COR-L47 (cell line): ENCODE data around the gene ABCC8.

Experiments
- DNase-seq: peaks from one replicate; lab custom pipeline; 2025; lab: John Stamatoyannopoulos, UW

ABCC8 gene

DNA sequence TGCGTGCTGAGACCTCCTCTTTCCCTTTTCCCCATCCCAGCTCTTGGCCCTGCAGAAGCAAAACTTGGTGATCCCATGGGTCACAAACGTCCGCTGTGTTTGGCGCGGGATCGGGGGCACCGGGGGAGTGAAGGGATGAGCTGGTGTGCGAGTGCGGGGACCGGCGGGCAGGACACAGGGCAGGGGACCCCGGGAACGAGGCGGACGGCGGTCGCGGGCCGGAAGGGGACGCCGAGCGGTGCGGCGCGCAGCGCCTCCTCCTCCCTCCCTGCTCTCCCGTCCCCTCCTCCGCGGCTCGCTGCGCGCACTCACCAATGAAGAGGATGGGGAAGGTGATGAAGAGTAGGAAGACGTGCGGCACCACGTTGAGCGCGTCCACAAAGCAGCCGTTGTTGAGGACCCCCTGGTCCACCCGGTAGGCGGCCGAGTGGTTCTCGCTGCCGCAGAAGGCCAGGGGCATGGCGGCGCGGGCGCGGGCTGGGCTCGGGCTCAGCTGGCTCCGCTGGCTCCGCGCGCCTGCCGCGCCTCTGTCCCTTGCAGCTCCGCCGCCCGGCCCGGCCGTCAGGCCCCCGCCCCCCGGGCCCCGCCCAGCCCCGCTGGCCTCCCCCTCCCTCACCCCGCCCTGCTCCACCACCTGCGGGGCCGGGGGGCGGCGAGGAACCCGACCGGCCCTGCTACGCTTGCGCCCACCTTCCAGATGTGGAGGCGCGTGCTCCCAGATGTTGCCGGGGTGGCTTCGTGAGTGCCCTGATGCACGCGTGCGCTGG lies at the start of gene ABCC8:
ABCC8 (minus strand) TSS at position 529 of the 767 bp plus-strand sequence; CDS start at position 460, 69 bp downstream.
- DNase-seq, result peak; percentile 25

- DNase-seq, result no peak
Observed at GRCh38 chr11:17526326-17526725, 49.7 kb upstream of the ABCC8 start.

DNA sequence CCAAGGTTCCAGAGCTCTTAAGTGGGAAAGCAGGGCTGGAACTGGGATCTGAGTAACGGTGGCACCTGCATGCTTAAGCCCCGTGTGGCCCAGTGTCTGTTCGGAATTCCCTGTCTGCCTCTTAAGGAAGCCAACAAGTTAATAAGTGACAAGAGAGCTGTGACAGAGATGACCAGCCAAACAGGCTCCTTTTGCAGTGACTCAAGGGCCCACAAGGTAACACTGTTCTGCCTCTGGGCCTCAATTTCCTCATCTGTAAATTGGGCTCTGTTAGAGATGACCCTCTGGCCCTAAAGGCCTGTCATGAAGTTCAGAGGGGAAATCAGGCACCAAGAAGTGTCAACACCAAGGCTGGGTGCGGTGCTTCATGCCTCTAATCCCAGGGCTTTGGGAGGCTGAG lies 48.9 kb upstream of the ABCC8 start:
- DNase-seq, result no peak

DNA sequence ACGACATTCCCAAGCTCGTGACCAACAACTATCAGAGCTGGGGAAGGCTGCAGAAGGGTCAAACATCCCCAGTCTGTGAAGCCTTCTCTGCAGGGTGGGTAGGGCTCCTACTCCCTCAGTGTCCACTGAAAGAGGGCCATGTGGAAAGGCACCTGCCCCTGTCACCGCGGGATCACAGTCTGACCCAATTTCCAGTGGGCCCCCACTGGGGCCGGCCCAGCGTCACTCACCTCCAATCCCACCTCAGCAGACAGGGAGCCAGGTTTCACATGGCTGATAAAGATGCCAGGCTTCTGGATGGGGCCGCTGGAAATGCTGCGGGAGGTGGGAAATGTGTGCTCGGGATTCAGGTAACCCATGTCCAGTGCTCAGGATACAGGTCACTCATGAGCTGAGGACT lies 47.6 kb upstream of the ABCC8 start:
- no peak for DNase-seq

GRCh38 chr11:17522655-17523054 lies 46.0 kb upstream of the ABCC8 start:
- DNase-seq, result no peak

DNA sequence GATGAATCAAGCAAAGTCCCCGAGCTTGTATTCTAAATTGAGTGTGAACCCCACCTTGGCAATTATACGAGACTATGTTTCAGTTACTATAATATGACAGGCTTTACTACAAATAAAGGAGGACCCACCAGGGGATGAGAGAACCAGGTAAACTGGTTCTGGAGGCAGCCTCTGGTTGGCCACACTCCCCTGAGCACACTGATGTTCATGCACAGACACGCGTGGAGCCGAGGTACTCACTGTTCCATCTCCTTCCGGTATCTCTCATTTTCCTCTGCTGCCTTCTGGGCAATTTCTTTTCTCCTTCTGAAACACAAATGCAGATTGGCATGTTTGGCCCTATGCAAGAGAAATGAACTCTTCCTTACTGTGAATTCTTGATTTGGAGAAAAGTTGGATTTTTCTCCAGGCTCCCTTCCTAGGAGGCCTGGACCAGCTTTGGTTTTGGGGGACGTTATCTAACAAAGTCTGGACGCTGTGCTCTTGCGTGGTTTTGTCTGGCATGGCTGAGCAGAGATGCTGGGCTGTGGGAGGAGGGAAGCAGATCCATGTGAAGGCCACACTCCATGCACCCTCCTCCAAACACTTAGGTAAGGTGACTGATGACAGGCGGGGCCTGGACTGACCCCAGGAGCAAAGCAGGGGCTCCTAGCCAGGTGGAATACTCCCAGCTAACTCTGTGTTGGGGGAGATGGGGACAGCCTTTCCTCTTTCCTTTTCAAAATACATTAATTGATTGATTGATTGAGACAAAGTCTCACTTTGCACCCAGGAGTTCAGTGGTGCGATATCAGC lies 44.7 kb upstream of the ABCC8 start:
- DNase-seq, result no peak

GRCh38 chr11:17519061-17519885 lies 42.6 kb upstream of the ABCC8 start:
- DNase-seq, result peak; percentile 30

GRCh38 chr11:17518366-17518765 lies 41.7 kb upstream of the ABCC8 start:
- no peak for DNase-seq

DNA sequence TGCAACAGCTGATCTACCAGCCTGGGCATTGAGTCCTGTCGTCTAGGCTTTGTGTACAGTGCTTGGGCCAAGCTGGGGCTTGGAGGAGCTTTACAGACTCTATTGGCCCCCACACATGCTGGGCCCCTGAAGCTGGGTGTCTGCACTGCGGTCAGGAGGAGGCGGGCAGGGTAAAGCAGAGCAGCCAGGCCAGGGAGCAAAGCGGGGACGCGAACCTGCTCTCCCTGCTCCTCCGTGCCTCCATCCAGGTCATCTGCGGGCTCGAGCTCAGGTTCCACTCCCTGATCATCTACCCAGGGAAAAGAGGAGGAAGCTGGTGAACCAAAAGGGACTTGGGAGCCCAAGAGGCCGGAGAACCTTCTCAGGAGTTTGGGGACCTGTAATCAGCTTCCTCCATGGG lies 40.5 kb upstream of the ABCC8 start:
- DNase-seq, result no peak

DNA sequence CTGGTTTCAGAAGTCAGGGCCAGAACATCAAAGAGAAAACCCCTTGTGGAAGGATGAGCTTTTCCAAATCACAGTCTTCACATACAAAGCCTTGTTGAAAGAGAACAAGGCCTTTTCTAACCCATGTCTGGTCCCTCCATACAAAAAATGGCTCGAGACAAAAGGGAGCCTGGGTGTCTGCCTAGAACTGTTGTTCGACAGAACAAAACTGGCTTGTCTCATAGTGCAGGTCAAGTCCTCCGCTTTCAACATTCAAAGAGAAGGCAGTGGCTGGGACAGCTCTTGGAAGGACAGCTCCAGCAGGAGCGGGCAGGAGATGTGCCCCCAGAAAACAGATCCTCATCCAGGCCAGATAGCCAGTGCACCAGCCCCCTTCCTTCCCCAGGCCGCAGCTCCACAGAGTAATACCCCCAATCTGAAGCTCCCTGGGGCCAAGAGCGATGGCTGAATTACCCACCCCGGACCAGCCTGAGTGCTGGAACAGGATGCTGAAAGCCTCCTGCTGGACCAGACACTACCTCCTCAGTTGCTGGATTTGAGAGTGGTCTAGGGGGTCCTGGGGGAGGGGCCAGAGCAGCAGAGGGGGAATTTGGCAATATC lies 40.0 kb upstream of the ABCC8 start:
- DNase-seq, result no peak

DNA sequence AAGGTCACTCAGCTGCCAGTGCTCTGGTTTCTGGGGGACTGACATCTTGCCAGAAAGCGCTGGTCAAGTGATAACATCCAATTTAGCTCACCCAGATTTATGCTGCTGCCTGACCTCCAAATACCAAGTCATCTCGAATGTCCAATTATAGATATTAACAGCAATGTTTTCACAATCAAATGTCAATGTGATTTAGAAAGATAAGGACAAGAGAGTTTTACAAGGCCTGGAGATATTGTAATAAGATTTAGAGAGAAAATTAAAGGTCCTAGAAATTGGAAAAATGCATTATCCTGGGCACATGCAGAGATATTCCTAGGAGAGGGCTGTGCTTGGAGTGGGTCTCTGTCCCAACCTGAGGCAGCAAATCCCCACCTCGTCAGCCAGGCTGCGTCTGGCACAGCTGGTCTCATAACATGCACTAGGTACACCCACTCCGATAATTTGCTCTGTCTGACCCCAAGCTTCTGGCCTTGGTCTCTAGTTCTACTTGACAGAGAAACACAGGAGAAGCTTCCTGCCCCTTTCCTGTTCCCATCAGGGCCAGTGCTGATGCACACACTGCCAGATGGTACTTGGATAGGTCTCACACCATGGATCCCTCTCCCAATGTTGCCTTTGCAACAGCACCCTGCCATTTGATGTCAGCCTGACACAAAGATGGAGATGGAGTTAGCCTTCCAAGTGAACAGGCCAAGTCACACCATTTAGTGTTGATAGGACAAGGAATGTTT lies 39.0 kb upstream of the ABCC8 start:
- DNase-seq, result no peak

- DNase-seq, result no peak
Observed at GRCh38 chr11:17514476-17514875, 37.8 kb upstream of the ABCC8 start.

GRCh38 chr11:17513853-17514252 lies 37.2 kb upstream of the ABCC8 start:
- DNase-seq, result no peak

DNA sequence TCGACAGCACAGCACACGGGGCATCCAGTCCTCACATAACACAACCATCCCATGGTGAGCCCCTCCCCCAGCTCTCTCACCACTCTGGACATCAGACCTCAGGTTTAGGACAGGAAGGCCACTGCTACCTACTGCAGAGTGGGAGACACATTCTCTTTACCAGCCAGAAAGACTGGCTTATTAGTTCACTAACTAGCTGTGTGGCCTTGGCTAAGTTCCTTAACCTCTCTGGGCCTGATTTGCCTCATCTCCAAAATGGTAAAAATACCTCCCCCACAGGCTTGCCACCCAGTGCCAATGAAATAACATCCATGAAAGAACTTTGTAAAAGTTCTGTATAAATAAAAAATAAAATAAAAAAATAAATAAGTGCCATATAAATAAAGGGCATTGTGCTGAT lies 35.5 kb upstream of the ABCC8 start:
- DNase-seq, result no peak

DNA sequence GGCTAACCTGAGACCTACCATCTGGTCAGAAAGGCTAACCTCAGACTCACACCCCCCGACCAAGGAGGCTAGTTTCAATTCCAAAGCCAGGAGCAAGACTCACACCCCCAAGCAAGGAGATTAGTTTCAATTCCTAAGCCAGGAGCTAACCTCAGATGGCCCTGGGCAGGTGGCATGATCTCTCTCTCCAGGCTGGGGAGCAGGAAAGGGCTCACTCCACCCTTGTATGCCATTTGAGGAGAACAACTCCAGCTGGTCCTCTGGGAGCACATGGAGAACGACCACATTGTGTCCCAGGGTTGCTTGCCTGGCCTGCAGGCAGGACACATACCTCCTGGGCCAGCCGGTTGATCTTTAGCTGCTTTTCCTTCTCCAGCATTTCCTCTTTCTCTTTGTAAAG lies 34.9 kb upstream of the ABCC8 start:
- DNase-seq, result no peak

GRCh38 chr11:17510507-17511206 lies 34.0 kb upstream of the ABCC8 start:
- no peak for DNase-seq

DNA sequence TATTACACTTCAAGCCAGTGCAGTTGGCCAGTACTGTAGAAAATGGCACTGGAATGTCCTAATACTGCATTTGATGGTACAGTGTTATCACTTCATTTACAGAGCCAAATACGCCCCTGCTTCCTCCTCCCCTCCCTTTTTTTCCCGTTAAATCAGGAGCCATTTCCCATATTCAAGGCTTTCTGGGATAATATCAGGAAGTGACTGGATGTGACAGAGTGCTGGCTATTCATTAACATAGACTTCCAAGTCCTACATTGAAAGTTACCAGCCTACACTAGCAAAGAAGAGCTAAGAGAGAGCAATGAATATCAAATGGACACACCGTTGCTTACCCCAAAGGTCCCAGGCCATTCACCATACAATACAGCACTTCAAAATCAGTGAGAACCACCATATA lies 32.1 kb upstream of the ABCC8 start:
- DNase-seq, result no peak

DNA sequence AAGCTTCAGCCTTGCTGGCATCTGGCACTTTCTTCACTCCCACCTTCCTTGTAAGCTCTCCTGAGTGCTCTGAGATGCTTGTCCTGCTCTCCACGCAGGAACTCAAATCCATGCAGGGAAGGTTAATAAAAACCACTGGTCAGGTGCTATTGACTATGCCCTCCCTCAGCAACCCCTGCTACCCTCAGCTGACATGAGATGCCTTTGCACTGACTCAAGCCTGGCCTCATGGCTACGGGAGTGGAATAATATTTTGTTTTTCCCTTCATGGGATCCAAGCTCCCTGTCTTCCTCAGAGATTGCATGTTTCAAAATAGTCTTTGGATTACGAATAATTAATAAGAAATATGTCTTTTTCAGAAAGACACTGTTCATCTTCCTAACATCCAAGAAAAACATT lies 31.7 kb upstream of the ABCC8 start:
- no peak for DNase-seq

- DNase-seq, result no peak
Observed at GRCh38 chr11:17507773-17508172, 31.1 kb upstream of the ABCC8 start.

DNA sequence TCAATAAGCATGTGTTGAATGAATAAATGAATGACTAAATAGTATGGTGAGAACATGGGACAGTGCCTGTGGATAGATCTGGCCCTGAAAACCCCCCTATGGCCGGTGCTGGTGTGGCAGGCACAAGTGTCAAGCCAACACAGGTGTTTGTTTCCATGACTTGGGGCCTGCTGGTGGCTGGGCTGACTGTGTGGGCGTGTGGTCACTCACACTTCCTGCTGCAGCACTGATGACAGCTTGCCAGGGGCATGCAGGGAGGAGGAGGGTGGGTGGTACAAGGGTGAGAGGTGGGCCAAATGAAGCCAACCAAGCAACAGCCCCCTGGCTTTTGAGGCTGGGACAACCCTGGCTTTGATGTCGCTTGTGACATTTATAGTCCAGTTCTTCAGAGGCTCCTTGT lies 30.3 kb upstream of the ABCC8 start:
- no peak for DNase-seq

- no peak for DNase-seq
Observed at GRCh38 chr11:17506314-17506713, 29.7 kb upstream of the ABCC8 start.
